GM18868 (cell line): ENCODE data around the gene LGALS4.
"Not testable (repeated sequence)": the region's sequence is repeated elsewhere in the genome, so short reads cannot be mapped to it uniquely, and the experiment has no call there.

Experiments
- ATAC-seq: cut with Tn5 transposase; IDR thresholded peaks from one replicate; pipeline ENCODE4 v1.9.1; 2021; ENCODE audit warnings: mild to moderate bottlenecking, moderate library complexity; ENCODE audit not compliant: unreplicated experiment

LGALS4 gene

GRCh38 chr19:38773469-38774177, 39.1 kb downstream of the LGALS4 start, which contains the start of gene LGALS7:
TSS of gene LGALS7 (minus strand) at chr19:38773517. CDS start at chr19:38773492, 25 bp downstream.
- ATAC-seq = no peak

- ATAC-seq = not testable (repeated sequence)
Observed at GRCh38 chr19:38771569-38771968, 41.2 kb downstream of the LGALS4 start.

GRCh38 chr19:38770949-38771275, 41.8 kb downstream of the LGALS4 start:
- ATAC-seq = peak; percentile 69

GRCh38 chr19:38770228-38770948, 42.4 kb downstream of the LGALS4 start:
- peak; percentile 22 for ATAC-seq

GRCh38 chr19:38769635-38770211, 43.0 kb downstream of the LGALS4 start:
- peak; percentile 71 for ATAC-seq

GRCh38 chr19:38766276-38767047, 46.3 kb downstream of the LGALS4 start:
- ATAC-seq = no peak

- ATAC-seq = no peak
Observed at GRCh38 chr19:38765214-38765613, 47.5 kb downstream of the LGALS4 start.

- ATAC-seq = no peak
Observed at GRCh38 chr19:38763795-38764220, 48.9 kb downstream of the LGALS4 start.

GRCh38 chr19:38761884-38762389, 50.8 kb downstream of the LGALS4 start:
- not testable (repeated sequence) for ATAC-seq

GRCh38 chr19:38760805-38761517, 51.8 kb downstream of the LGALS4 start:
- not testable (repeated sequence) for ATAC-seq

- ATAC-seq = no peak
Observed at GRCh38 chr19:38759590-38760003, 53.1 kb downstream of the LGALS4 start.

- not testable (repeated sequence) for ATAC-seq
Observed at GRCh38 chr19:38754196-38754595, 58.5 kb downstream of the LGALS4 start.

GRCh38 chr19:38753783-38754182, 59.0 kb downstream of the LGALS4 start:
- ATAC-seq = not testable (repeated sequence)
